Fibroblast of villous mesenchyme (primary cell): ENCODE results near the gene CCDC7. TPM values are rescaled to one million over a fixed set of nuclear protein-coding genes. Genes with fewer than 3 reads are reported as not detected.

Experiments used
- DNase-seq: peaks from one replicate; pipeline ENCODE4 v3.0.0-alpha.2; 2010; ENCODE audit warnings: low read depth
- H3K4me3 ChIP-seq: 2 replicates; pipeline ENCODE4 v1.5.1; 2011; ENCODE audit warnings: low read depth, mild to moderate bottlenecking, low read length
- CTCF ChIP-seq: IDR thresholded peaks from 2 replicates; pipeline ENCODE4 v1.5.1; 2012; ENCODE audit warnings: low read depth, mild to moderate bottlenecking, low read length; ENCODE audit not compliant: insufficient read depth
- total RNA-seq: library from RNA; depleted of rRNA; stranded (reverse); fragments of >200 nt; gene quantifications from 2 replicates; pipeline ENCODE4 v1.2.3, GENCODE V29; 2012

Gene CCDC7
- total RNA-seq, 1 donor = 20.3 TPM

GRCh38 chr10:32865170-32865569 lies 419.2 kb downstream of the CCDC7 start:
- H3K4me3 ChIP-seq = no peak overlapping the region
- DNase-seq = no peak
- TF ChIP-seq CTCF = no peak

GRCh38 chr10:32877915-32878314 lies 432.0 kb downstream of the CCDC7 start:
- H3K4me3 ChIP-seq = no peak overlapping the region
- no peak for DNase-seq
- TF ChIP-seq CTCF = no peak

- no peak for DNase-seq
- H3K4me3 ChIP-seq = no peak overlapping the region
- TF ChIP-seq CTCF = no peak
Measured at GRCh38 chr10:32878646-32879045, 432.7 kb downstream of the CCDC7 start.

GRCh38 chr10:32882076-32882475 lies 436.1 kb downstream of the CCDC7 start:
- no peak for TF ChIP-seq CTCF
- H3K4me3 ChIP-seq = no peak overlapping the region
- DNase-seq = no peak

- H3K4me3 ChIP-seq = no peak overlapping the region
- DNase-seq = no peak
- no peak for TF ChIP-seq CTCF
Measured at GRCh38 chr10:32887481-32887880, 441.5 kb downstream of the CCDC7 start.

GRCh38 chr10:32888161-32888927 lies 442.4 kb downstream of the CCDC7 start:
- DNase-seq = no peak
- no peak overlapping the region for H3K4me3 ChIP-seq
- TF ChIP-seq CTCF = no peak
